Left lobe of liver (tissue), 2 donors: ENCODE results near the gene ETV7. TPM values are rescaled to one million over a fixed set of nuclear protein-coding genes. Genes with fewer than 3 reads are reported as not detected.
"Not testable (repeated sequence)": the region's sequence is repeated elsewhere in the genome, so short reads cannot be mapped to it uniquely, and the experiment has no call there.

Experiments used
- ATAC-seq: fragments of 200-7000 bp; cut with Tn5 transposase; one replicate; pipeline ENCODE4 v1.9.1; 2020; ENCODE audit warnings: mild to moderate bottlenecking, moderate library complexity
- DNase-seq: peaks from one replicate; pipeline ENCODE4 v3.0.0-alpha.2; 2020; ENCODE audit warnings: low spot score
- total RNA-seq: library from RNA; stranded (reverse); gene quantifications from one replicate; pipeline ENCODE4 v1.2.1, GENCODE V29; 2021
- donor health status: DM: no; HTN: no; CAD: no; lungs with moderate emphysema.
- donor health status: DM: no; HTN: yes; CAD: no.

ETV7 gene
- total RNA-seq, 1 donor from 2014 or later = 0.13 TPM

GRCh38 chr6:36368421-36368820, 19.0 kb downstream of the ETV7 start:
- ATAC-seq (no peak), DNase-seq (no peak)

- ATAC-seq (no peak), DNase-seq (no peak)
Measured at GRCh38 chr6:36367743-36368142, 19.7 kb downstream of the ETV7 start.

- no peak for DNase-seq
- no peak for ATAC-seq
Measured at GRCh38 chr6:36364669-36365479, 22.6 kb downstream of the ETV7 start.

GRCh38 chr6:36364061-36364635, 23.3 kb downstream of the ETV7 start:
- not testable (repeated sequence) for ATAC-seq, DNase-seq

DNA sequence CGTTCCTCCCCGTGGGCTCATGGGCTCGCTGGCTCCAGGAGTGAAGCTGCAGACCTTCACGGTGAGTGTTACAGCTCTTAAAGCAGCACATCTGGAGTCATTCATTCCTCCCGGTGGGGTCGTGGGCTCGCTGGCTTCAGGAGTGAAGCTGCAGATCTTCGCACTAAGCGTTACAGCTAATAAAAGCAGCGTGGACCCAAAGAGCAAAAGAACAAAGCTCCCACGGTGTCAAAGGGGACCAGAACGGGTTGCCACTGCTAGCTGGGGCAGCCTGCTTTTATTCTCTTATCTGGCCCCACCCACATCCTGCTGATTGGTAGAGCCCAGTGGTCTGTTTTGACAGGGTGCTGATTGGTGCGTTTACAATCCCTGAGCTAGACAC, 24.1 kb downstream of the ETV7 start:
- ATAC-seq, DNase-seq: not testable (repeated sequence)

- no peak for DNase-seq
- no peak for ATAC-seq
Measured at GRCh38 chr6:36362551-36363370, 24.7 kb downstream of the ETV7 start.

DNA sequence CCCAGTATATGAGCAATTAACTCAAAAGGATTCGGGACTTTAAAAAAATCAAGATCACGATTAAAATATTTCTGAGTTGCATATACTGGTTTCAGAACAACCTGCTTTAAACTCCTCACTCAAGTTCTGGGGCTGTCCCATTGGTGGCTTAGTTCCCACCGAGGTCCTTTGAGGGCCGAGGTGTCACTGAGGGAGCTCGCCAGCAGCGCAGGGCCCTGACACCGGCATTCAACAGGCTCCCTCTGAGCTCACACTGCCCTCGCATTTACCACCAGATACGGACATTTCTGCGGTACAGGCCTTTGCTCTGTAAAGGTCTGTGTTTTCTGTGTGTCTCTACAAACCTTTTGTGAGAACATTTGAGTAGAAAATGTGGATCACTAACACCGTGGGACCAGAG, 26.4 kb downstream of the ETV7 start:
- ATAC-seq (no peak), DNase-seq (no peak)

GRCh38 chr6:36360241-36361054, 27.0 kb downstream of the ETV7 start:
- peak; percentile 68 for DNase-seq

GRCh38 chr6:36358226-36358915, 29.1 kb downstream of the ETV7 start:
- no peak for ATAC-seq
- no peak for DNase-seq

More at GRCh38 chr6:36360241-36361054, 27.0 kb downstream of the ETV7 start:
- peak; percentile 99 for ATAC-seq

GRCh38 chr6:36357872-36358225, 29.6 kb downstream of the ETV7 start:
- ATAC-seq (no peak), DNase-seq (no peak)

GRCh38 chr6:36355819-36356218, 31.6 kb downstream of the ETV7 start:
- no peak for ATAC-seq
- no peak for DNase-seq

- ATAC-seq (no peak), DNase-seq (no peak)
Measured at GRCh38 chr6:36353411-36353915, 34.0 kb downstream of the ETV7 start.

GRCh38 chr6:36352477-36353157, 34.9 kb downstream of the ETV7 start:
- DNase-seq (no peak), ATAC-seq (no peak)

DNA sequence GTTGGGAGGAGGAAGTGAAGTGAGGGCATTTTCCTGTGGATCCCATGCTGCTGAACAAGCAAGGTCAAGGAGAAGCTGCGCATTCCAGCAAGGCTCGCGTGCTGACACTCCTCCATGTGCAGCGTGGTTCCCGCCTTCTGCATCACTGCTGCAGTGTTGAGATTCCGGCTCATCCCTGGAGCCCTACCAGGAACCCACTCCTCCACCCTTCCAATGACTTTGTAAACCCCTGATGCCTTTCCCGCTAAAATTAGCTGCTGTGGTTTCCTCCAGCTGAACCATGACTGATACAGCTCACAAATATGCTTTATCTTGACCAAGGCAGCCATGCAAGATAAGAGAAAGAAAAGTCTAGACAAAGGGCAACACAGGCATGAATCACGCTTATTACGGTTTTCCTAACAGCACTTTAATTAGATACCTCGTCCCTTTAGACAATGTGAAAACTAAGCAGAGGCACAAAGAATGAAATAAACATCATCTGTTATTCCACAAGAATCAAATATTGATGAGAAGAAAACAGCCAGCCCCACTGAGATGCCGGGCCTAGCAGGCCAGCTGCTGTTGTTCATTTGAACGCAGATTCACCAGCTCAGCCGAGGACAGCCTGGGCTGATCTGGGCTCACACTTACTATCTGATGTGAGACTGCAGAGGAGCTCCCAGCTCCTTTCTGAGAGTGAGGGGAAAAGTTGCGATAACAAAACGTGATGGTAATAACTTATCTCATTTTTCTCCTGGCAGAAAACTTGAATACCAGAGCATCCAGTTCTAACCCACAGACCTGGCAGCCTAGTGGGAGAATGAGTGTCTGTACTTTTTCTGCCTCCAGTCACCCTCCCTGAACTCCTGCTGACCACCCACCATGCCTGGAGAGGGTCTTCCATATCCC, 36.5 kb downstream of the ETV7 start:
- ATAC-seq (no peak), DNase-seq (no peak)

DNA sequence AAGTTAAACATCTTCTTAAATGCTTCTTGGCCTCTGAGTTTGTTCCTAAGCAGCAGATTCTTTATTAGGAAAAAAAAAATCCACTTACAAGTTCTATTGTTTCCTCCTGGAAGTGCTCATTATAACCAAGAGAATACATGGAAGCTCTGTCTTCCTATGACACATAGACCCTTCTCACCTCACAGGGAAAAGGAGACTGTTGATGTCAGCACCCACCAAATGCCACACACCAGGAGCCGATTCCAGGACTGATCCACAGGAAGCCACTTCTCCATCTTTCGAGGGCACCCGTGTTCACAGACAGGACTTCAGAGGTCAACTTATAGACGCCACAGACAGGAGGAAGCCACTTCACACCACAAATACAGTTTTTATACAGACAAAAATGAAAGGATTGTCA, 37.4 kb downstream of the ETV7 start:
- ATAC-seq (peak; percentile 25), DNase-seq (no peak)

DNA sequence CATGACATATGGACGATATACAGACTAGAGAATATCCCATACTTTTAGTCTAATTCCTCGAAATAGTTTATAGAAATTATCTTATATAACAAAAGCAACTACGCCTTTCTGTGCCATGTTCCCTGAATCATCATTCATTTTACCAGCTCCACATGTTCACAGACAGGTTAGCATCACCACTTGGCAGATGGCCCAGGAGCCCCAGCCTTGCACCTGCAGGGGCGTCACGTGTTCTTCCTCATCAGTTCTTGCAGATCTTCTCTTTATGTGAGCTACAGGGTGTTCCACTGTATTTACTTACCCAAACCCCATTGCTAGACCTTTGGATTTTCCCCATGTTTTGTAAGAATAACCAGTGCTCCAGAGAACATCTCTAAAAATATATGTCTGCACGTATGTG, 38.2 kb downstream of the ETV7 start:
- no peak for DNase-seq
- ATAC-seq = no peak

GRCh38 chr6:36347621-36348020, 39.8 kb downstream of the ETV7 start:
- ATAC-seq (peak; percentile 45), DNase-seq (no peak)

DNA sequence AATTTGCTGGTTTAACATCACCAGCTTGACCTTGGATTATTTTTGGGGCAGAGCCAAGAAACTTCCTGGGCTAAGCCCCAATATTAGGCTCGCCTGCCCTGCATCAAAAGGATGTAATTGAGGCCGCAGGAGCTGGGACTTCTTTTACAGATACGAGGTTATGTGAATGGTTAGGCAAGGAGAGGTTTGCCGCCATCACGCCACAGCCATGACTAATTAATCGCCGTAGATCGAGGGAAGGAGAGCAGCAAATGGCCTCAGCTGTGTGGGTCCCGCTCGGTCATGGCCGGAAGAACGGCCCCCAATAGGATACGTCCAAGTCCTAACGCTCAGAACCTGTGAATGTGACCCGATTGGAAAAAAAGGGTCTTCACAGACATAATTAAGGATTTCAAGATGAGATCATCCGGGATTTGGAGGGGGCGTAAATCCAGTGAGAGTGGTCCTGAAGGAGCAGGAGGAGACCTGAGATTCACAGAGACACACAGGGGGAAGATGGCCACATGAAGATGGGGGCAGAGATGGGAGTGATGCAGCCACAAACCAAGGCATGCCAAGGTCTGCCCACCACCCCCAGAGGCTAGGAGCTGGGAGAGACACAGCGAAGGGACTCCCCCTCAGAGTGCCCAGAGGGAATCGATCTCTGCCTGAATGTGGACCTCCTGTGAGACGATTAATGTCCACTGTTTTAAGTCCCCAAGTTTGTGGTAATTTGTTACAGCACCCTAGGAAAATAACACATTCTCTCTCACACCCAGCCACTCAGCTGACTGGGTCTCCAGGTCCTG, 40.8 kb downstream of the ETV7 start:
- no peak for DNase-seq
- no peak for ATAC-seq
